GM23338 (cell line): ENCODE results near the gene MIR17HG. TPM values are rescaled to one million over a fixed set of nuclear protein-coding genes. Genes with fewer than 3 reads are reported as not detected.

Experiments
- ATAC-seq: fragments of 200-7000 bp; cut with Tn5 transposase; 3 replicates; pipeline ENCODE4 v1.9.1; 2020
- DNase-seq: peaks from one replicate; pipeline ENCODE4 v3.0.0-alpha.2; 2015; ENCODE audit warnings: low spot score
- H2AFZ ChIP-seq: fragments of 200-600 bp; sonication (generic); 2 replicates; pipeline ENCODE4 v1.8.0; 2016; ENCODE audit warnings: antibody characterized with exemption, mild to moderate bottlenecking, moderate library complexity
- H3F3A ChIP-seq: fragments of 200-600 bp; sonication (generic); replicated peaks from 2 replicates; pipeline ENCODE4 v1.8.0; 2017; ENCODE audit warnings: antibody characterized with exemption, mixed run types, low read depth
- H3K27ac ChIP-seq: fragments of 200-600 bp; sonication (generic); 2 replicates; pipeline ENCODE4 v1.6.1; 2016; ENCODE audit warnings: low read depth
- H3K27me3 ChIP-seq: fragments of 200-600 bp; sonication (generic); 2 replicates; pipeline ENCODE4 v1.8.0; 2016; ENCODE audit warnings: mild to moderate bottlenecking, mixed run types, moderate library complexity; ENCODE audit not compliant: insufficient read depth
- H3K36me3 ChIP-seq: fragments of 200-600 bp; sonication (generic); 2 replicates; pipeline ENCODE4 v1.8.0; 2016; ENCODE audit warnings: mild to moderate bottlenecking; ENCODE audit not compliant: insufficient read depth
- H3K4me1 ChIP-seq: fragments of 200-600 bp; sonication (generic); 2 replicates; pipeline ENCODE4 v1.8.0; 2016; ENCODE audit warnings: mild to moderate bottlenecking, moderate library complexity; ENCODE audit not compliant: insufficient read depth
- H3K4me2 ChIP-seq: fragments of 200-600 bp; sonication (generic); 2 replicates; pipeline ENCODE4 v1.7.1; 2017; ENCODE audit warnings: mixed run types
- H3K4me3 ChIP-seq: fragments of 200-600 bp; sonication (generic); 2 replicates; pipeline ENCODE4 v1.6.1; 2016; ENCODE audit warnings: mixed run types
- H3K79me2 ChIP-seq: fragments of 200-600 bp; sonication (generic); replicated peaks from 2 replicates; pipeline ENCODE4 v1.8.0; 2017; ENCODE audit warnings: mild to moderate bottlenecking; ENCODE audit not compliant: insufficient read depth
- H3K9me2 ChIP-seq: fragments of 200-600 bp; sonication (generic); 2 replicates; pipeline ENCODE4 v1.8.0; 2017; ENCODE audit not compliant: insufficient read depth
- H4K20me1 ChIP-seq: fragments of 200-600 bp; sonication (generic); replicated peaks from 2 replicates; pipeline ENCODE4 v1.8.0; 2017; ENCODE audit warnings: mild to moderate bottlenecking; ENCODE audit not compliant: insufficient read depth
- H3K27ac Mint-ChIP-seq: 2 replicates; pipeline ENCODE4 v1.8.0; 2020; ENCODE audit warnings: inconsistent platforms, mild to moderate bottlenecking, moderate library complexity, mixed read lengths
- H3K27me3 Mint-ChIP-seq: 3 replicates; pipeline ENCODE4 v1.8.0; 2022; ENCODE audit warnings: low read depth, mild to moderate bottlenecking, moderate library complexity, mixed read lengths, inconsistent platforms; ENCODE audit not compliant: insufficient read depth, poor library complexity
- H3K36me3 Mint-ChIP-seq: 3 replicates; pipeline ENCODE4 v1.8.0; 2021; ENCODE audit warnings: low read depth, mild to moderate bottlenecking, inconsistent platforms, moderate library complexity, mixed read lengths
- H3K4me1 Mint-ChIP-seq: 3 replicates; pipeline ENCODE4 v1.8.0; 2020; ENCODE audit warnings: mild to moderate bottlenecking, inconsistent platforms, mixed read lengths
- H3K4me3 Mint-ChIP-seq: 3 replicates; pipeline ENCODE4 v1.8.0; 2021; ENCODE audit warnings: moderate library complexity, mild to moderate bottlenecking, inconsistent platforms, mixed read lengths
- H3K9me3 Mint-ChIP-seq: 3 replicates; pipeline ENCODE4 v1.8.0; 2020; ENCODE audit warnings: moderate library complexity, mild to moderate bottlenecking, inconsistent platforms, mixed read lengths
- NANOG ChIP-seq: IDR thresholded peaks from 2 replicates; pipeline ENCODE4 v1.6.1; 2016; ENCODE audit warnings: antibody characterized with exemption, borderline replicate concordance
- POLR2AphosphoS5 ChIP-seq: IDR thresholded peaks from 2 replicates; pipeline ENCODE4 v1.6.1; 2016; ENCODE audit warnings: antibody characterized with exemption, low read depth
- STAT1 ChIP-seq: IDR thresholded peaks from one replicate; pipeline ENCODE4 v1.6.1; 2016; ENCODE audit warnings: antibody characterized with exemption; ENCODE audit not compliant: unreplicated experiment
- ZNF114 ChIP-seq: fragments of 250-450 bp; sonication (Bioruptor Pico); IDR thresholded peaks from 2 replicates; pipeline ENCODE4 v1.5.0; 2020; ENCODE audit warnings: mild to moderate bottlenecking, moderate library complexity
- ZNF331 ChIP-seq: fragments of 250-450 bp; sonication (Bioruptor Pico); IDR thresholded peaks from 2 replicates; pipeline ENCODE4 v1.5.0; 2020; ENCODE audit warnings: low read depth, mild to moderate bottlenecking, moderate library complexity
- long read RNA-seq: library from polyadenylated mRNA; unstranded; transcript quantifications from one replicate; pipeline ENCODE4 v2.0.0, GENCODE V29; 2020; ENCODE audit not compliant: unreplicated experiment
- polyA plus RNA-seq: library from polyadenylated mRNA; unstranded; fragments of >200 nt; fragmentation: Nextera tagmentation; extraction: Ambion mirVana; gene quantifications from 2 replicates; pipeline ENCODE4 v1.2.1, GENCODE V29; 2016
- total RNA-seq: library from RNA; depleted of rRNA; stranded (reverse); fragments of >200 nt; shearing (Covaris generic); gene quantifications from 2 replicates; pipeline ENCODE4 v1.2.3, GENCODE V29; 2014; rRNA removed
- TF ChIP-seq, protein P1 (sequence below), 2 experiments: fragments of 200-600 bp in 1 of 2; sonication (generic) in 1 of 2; conservative IDR thresholded peaks; 2 replicates each; pipeline versions ENCODE4 v1.5.1 to v1.6.1; 2016 to 2017; ENCODE audit warnings: antibody characterized with exemption in 2 of 2, low read depth in 2 of 2, mild to moderate bottlenecking in 2 of 2, moderate library complexity in 1 of 2
- TF ChIP-seq, protein P2 (sequence below): IDR thresholded peaks from 2 replicates; pipeline ENCODE4 v1.6.1; 2016; ENCODE audit warnings: antibody characterized with exemption
- TF ChIP-seq, protein P3 (sequence below): fragments of 250-450 bp; sonication (Bioruptor Pico); IDR thresholded peaks from 2 replicates; pipeline ENCODE4 v1.5.0; 2020; ENCODE audit warnings: mild to moderate bottlenecking, moderate library complexity

MIR17HG gene
- total RNA-seq (44.8 and 46.0 TPM in 2 replicates), polyA plus RNA-seq (9.1 and 14.8 TPM in 2 replicates)
- long read RNA-seq, result 0 reads

DNA sequence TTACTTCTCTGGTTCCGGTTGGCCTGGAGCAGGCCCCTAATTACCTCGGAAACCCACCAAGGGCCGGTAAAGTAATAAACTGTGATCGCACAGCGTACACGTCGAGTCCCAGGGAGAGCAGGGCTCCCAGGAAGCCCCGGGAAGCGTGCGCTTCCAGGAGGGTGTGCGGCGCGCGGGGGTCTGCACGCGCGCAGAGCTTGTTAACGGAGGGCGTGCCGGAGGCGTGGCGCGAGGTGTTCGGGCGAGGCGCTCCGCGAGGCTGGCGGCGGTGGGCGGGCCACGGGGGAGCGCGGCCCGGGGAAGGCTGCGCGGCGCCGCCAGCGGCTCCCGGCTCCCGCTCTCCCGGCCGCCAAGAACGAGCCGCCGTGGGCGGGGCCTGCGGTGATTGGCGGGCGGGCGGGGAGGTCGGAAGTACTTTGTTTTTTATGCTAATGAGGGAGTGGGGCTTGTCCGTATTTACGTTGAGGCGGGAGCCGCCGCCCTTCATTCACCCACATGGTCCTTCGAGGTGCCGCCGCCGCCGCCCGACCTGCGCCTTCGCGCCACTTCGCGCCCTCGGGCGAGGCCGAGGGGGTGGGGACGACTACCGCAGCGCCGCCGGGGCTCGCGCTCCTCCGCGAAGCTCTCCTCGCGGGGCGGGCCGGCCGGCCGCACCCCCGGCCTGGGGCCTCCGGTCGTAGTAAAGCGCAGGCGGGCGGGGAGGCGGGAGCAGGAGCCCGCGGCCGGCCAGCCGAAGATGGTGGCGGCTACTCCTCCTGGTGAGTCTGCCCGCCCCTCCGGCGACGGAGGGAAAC lies at the start of gene MIR17HG:
Gene MIR17HG, plus strand, starts transcription at position 486 of the 794 bp plus-strand sequence.
- Mint-ChIP-seq H3K27me3 (peaks cover 14% of the 10 kb centered on the region), H3K9me3 (peaks cover 4% of the 10 kb centered on the region; the same call in 2 of the 3 replicates), H3K36me3 (peaks cover 36% of the 10 kb centered on the region), H3K27ac (peak within 1 kb of the TSS; percentile 91), H3K4me1 (peaks cover 18% of the 10 kb centered on the region), H3K4me3 (peak within 1 kb of the TSS; percentile 89)
- no peaks in the 10 kb centered on the region for H3K27me3 ChIP-seq
- peaks cover 31% of the 10 kb centered on the region for H4K20me1 ChIP-seq
- H3K4me1 ChIP-seq, result peaks cover 28% of the 10 kb centered on the region
- peak within 1 kb of the TSS; percentile 93 for H3K27ac ChIP-seq
- DNase-seq, result peak; percentile 92
- no peaks in the 10 kb centered on the region for H3K9me2 ChIP-seq
- peak within 1 kb of the TSS; percentile 82 for H3K4me3 ChIP-seq
- H3K79me2 ChIP-seq, result peaks cover 43% of the 10 kb centered on the region
- no peak for TF ChIP-seq ZNF331
- TF ChIP-seq STAT1, result no peak
- TF ChIP-seq POLR2AphosphoS5, result peak; percentile 95
- H3K4me2 ChIP-seq, result peak within 1 kb of the TSS; percentile 82
- H3K36me3 ChIP-seq, result peaks cover 32% of the 10 kb centered on the region
- H3F3A ChIP-seq, result peaks cover 13% of the 10 kb centered on the region; the same call in 1 of the 2 replicates
- peak within 1 kb of the TSS; percentile 82; the same call in 1 of the 2 replicates for H2AFZ ChIP-seq
- ATAC-seq, result peak; percentile 78

DNA sequence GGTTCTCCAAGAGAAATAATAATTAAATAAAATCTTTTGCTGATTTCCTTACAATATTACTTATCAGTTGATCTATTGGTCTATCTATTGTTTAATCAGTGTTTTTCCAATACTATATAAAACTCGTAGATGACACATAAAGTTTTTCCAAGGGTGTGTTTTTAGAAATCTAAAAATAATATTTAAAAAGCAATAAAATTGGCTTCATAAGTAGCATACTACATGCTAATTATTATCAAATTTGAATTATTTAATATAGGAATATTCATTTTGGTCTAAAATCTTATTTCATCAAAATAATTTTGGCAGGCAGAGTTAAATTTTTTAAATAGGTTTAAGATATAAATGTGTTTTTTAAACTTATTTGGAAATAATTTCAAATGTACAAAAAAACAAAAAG lies 49.4 kb upstream of the MIR17HG start:
- H3F3A ChIP-seq, result no peaks in the 10 kb centered on the region
- no peaks in the 10 kb centered on the region for H3K79me2 ChIP-seq
- no peak overlapping the region for H3K4me2 ChIP-seq
- no peak overlapping the region for H3K4me3 Mint-ChIP-seq
- no peaks in the 10 kb centered on the region for H3K27me3 ChIP-seq
- H3K4me1 ChIP-seq, result no peaks in the 10 kb centered on the region
- peaks cover 2% of the 10 kb centered on the region for H3K27me3 Mint-ChIP-seq
- no peaks in the 10 kb centered on the region for H3K9me2 ChIP-seq
- H3K4me1 Mint-ChIP-seq, result 0 out of 3 replicates have a peak, but pooled peaks cover 4% of the 10 kb centered on the region
- no peaks in the 10 kb centered on the region for H3K36me3 ChIP-seq
- no peak overlapping the region for H3K4me3 ChIP-seq
- DNase-seq, result no peak
- H4K20me1 ChIP-seq, result no peaks in the 10 kb centered on the region
- no peaks in the 10 kb centered on the region; the same call in 2 of the 3 replicates for H3K9me3 Mint-ChIP-seq
- ATAC-seq, result no peak
- H3K36me3 Mint-ChIP-seq, result no peaks in the 10 kb centered on the region
- H2AFZ ChIP-seq, result no peak overlapping the region
- no peak overlapping the region for H3K27ac ChIP-seq
- no peak overlapping the region for H3K27ac Mint-ChIP-seq
- no peak for TF ChIP-seq NANOG
- no peak for TF ChIP-seq ZNF114 (CRISPR knock-in tag)
- TF ChIP-seq, protein P1, sequence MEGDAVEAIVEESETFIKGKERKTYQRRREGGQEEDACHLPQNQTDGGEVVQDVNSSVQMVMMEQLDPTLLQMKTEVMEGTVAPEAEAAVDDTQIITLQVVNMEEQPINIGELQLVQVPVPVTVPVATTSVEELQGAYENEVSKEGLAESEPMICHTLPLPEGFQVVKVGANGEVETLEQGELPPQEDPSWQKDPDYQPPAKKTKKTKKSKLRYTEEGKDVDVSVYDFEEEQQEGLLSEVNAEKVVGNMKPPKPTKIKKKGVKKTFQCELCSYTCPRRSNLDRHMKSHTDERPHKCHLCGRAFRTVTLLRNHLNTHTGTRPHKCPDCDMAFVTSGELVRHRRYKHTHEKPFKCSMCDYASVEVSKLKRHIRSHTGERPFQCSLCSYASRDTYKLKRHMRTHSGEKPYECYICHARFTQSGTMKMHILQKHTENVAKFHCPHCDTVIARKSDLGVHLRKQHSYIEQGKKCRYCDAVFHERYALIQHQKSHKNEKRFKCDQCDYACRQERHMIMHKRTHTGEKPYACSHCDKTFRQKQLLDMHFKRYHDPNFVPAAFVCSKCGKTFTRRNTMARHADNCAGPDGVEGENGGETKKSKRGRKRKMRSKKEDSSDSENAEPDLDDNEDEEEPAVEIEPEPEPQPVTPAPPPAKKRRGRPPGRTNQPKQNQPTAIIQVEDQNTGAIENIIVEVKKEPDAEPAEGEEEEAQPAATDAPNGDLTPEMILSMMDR (conservative IDR thresholded peaks at IDR 0.05; ENCODE audit: low read depth in 2 of 2), result no peak
- TF ChIP-seq, protein P2, sequence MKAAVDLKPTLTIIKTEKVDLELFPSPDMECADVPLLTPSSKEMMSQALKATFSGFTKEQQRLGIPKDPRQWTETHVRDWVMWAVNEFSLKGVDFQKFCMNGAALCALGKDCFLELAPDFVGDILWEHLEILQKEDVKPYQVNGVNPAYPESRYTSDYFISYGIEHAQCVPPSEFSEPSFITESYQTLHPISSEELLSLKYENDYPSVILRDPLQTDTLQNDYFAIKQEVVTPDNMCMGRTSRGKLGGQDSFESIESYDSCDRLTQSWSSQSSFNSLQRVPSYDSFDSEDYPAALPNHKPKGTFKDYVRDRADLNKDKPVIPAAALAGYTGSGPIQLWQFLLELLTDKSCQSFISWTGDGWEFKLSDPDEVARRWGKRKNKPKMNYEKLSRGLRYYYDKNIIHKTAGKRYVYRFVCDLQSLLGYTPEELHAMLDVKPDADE, result no peak
- TF ChIP-seq, protein P3, sequence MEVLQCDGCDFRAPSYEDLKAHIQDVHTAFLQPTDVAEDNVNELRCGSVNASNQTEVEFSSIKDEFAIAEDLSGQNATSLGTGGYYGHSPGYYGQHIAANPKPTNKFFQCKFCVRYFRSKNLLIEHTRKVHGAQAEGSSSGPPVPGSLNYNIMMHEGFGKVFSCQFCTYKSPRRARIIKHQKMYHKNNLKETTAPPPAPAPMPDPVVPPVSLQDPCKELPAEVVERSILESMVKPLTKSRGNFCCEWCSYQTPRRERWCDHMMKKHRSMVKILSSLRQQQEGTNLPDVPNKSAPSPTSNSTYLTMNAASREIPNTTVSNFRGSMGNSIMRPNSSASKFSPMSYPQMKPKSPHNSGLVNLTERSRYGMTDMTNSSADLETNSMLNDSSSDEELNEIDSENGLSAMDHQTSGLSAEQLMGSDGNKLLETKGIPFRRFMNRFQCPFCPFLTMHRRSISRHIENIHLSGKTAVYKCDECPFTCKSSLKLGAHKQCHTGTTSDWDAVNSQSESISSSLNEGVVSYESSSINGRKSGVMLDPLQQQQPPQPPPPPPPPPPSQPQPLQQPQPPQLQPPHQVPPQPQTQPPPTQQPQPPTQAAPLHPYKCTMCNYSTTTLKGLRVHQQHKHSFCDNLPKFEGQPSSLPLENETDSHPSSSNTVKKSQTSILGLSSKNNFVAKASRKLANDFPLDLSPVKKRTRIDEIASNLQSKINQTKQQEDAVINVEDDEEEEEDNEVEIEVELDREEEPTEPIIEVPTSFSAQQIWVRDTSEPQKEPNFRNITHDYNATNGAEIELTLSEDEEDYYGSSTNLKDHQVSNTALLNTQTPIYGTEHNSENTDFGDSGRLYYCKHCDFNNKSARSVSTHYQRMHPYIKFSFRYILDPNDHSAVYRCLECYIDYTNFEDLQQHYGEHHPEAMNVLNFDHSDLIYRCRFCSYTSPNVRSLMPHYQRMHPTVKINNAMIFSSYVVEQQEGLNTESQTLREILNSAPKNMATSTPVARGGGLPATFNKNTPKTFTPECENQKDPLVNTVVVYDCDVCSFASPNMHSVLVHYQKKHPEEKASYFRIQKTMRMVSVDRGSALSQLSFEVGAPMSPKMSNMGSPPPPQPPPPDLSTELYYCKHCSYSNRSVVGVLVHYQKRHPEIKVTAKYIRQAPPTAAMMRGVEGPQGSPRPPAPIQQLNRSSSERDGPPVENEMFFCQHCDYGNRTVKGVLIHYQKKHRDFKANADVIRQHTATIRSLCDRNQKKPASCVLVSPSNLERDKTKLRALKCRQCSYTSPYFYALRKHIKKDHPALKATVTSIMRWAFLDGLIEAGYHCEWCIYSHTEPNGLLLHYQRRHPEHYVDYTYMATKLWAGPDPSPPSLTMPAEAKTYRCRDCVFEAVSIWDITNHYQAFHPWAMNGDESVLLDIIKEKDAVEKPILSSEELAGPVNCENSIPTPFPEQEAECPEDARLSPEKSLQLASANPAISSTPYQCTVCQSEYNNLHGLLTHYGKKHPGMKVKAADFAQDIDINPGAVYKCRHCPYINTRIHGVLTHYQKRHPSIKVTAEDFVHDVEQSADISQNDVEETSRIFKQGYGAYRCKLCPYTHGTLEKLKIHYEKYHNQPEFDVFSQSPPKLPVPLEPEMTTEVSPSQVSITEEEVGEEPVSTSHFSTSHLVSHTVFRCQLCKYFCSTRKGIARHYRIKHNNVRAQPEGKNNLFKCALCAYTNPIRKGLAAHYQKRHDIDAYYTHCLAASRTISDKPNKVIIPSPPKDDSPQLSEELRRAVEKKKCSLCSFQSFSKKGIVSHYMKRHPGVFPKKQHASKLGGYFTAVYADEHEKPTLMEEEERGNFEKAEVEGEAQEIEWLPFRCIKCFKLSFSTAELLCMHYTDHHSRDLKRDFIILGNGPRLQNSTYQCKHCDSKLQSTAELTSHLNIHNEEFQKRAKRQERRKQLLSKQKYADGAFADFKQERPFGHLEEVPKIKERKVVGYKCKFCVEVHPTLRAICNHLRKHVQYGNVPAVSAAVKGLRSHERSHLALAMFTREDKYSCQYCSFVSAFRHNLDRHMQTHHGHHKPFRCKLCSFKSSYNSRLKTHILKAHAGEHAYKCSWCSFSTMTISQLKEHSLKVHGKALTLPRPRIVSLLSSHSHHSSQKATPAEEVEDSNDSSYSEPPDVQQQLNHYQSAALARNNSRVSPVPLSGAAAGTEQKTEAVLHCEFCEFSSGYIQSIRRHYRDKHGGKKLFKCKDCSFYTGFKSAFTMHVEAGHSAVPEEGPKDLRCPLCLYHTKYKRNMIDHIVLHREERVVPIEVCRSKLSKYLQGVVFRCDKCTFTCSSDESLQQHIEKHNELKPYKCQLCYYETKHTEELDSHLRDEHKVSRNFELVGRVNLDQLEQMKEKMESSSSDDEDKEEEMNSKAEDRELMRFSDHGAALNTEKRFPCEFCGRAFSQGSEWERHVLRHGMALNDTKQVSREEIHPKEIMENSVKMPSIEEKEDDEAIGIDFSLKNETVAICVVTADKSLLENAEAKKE (CRISPR knock-in tag), result no peak
